Endothelial cell (in vitro differentiated cells): ENCODE measurements around the gene LIPJ. TPM values are rescaled to one million over a fixed set of nuclear protein-coding genes. Genes with fewer than 3 reads are reported as not detected.

Experiments
- DNase-seq: peaks from one replicate; pipeline ENCODE4 v3.0.0; 2021; ENCODE audit warnings: low spot score
- H3K27ac Mint-ChIP-seq: one replicate; pipeline ENCODE4 v1.8.0; 2021; ENCODE audit warnings: mixed read lengths, inconsistent platforms; ENCODE audit not compliant: unreplicated experiment
- H3K27me3 Mint-ChIP-seq: one replicate; pipeline ENCODE4 v1.8.0; 2021; ENCODE audit warnings: mild to moderate bottlenecking, moderate library complexity, mixed read lengths, inconsistent platforms; ENCODE audit not compliant: unreplicated experiment
- H3K36me3 Mint-ChIP-seq: one replicate; pipeline ENCODE4 v1.8.0; 2021; ENCODE audit warnings: mild to moderate bottlenecking, low read depth, mixed read lengths, inconsistent platforms; ENCODE audit not compliant: unreplicated experiment
- H3K4me1 Mint-ChIP-seq: one replicate; pipeline ENCODE4 v1.8.0; 2021; ENCODE audit warnings: mild to moderate bottlenecking, mixed read lengths, inconsistent platforms; ENCODE audit not compliant: unreplicated experiment
- H3K4me3 Mint-ChIP-seq: one replicate; pipeline ENCODE4 v1.8.0; 2021; ENCODE audit warnings: mild to moderate bottlenecking, mixed read lengths, inconsistent platforms; ENCODE audit not compliant: unreplicated experiment
- H3K9me3 Mint-ChIP-seq: one replicate; pipeline ENCODE4 v1.8.0; 2021; ENCODE audit warnings: mixed read lengths, inconsistent platforms; ENCODE audit not compliant: unreplicated experiment
- CTCF ChIP-seq: fragments of 200-600 bp; sonication (generic); IDR thresholded peaks from one replicate; pipeline ENCODE4 v1.5.0; 2021; ENCODE audit warnings: antibody characterized with exemption; ENCODE audit not compliant: unreplicated experiment
- total RNA-seq: library from RNA; stranded (reverse); fragmentation: NEBNext Ultra II Directional; extraction: Animal tissue kit (Norgen Biotek cat#: 25700); gene quantifications from one replicate; pipeline ENCODE4 v1.2.1, GENCODE V29; 2021; ENCODE audit not compliant: unreplicated experiment

LIPJ gene
- total RNA-seq, 1 donor from 2014 or later, result not detected

- no peak for DNase-seq
- Mint-ChIP-seq H3K4me1 (no peaks in the 10 kb centered on the region), H3K4me3 (no peak overlapping the region), H3K36me3 (no peaks in the 10 kb centered on the region), H3K9me3 (no peaks in the 10 kb centered on the region), H3K27me3 (no peaks in the 10 kb centered on the region), H3K27ac (no peak overlapping the region)
- TF ChIP-seq CTCF, result no peak
Observed at GRCh38 chr10:88623835-88624234, 37.3 kb downstream of the LIPJ start.

GRCh38 chr10:88624840-88625239 lies 38.3 kb downstream of the LIPJ start:
- no peak overlapping the region for H3K27ac Mint-ChIP-seq
- H3K4me3 Mint-ChIP-seq, result no peak overlapping the region
- no peaks in the 10 kb centered on the region for H3K36me3 Mint-ChIP-seq
- no peak for DNase-seq
- no peaks in the 10 kb centered on the region for H3K4me1 Mint-ChIP-seq
- no peak for TF ChIP-seq CTCF
- no peaks in the 10 kb centered on the region for H3K9me3 Mint-ChIP-seq
- no peaks in the 10 kb centered on the region for H3K27me3 Mint-ChIP-seq

GRCh38 chr10:88640186-88640585 lies 53.6 kb downstream of the LIPJ start:
- Mint-ChIP-seq H3K4me3 (no peak overlapping the region), H3K4me1 (no peaks in the 10 kb centered on the region), H3K9me3 (no peaks in the 10 kb centered on the region), H3K27me3 (peaks cover 2% of the 10 kb centered on the region), H3K36me3 (peaks cover 3% of the 10 kb centered on the region), H3K27ac (no peak overlapping the region)
- DNase-seq, result no peak
- no peak for TF ChIP-seq CTCF

GRCh38 chr10:88642209-88642608 lies 55.6 kb downstream of the LIPJ start:
- no peak for TF ChIP-seq CTCF
- H3K4me3 Mint-ChIP-seq, result no peak overlapping the region
- no peaks in the 10 kb centered on the region for H3K4me1 Mint-ChIP-seq
- peaks cover 3% of the 10 kb centered on the region for H3K36me3 Mint-ChIP-seq
- no peak for DNase-seq
- H3K9me3 Mint-ChIP-seq, result no peaks in the 10 kb centered on the region
- H3K27ac Mint-ChIP-seq, result no peak overlapping the region
- H3K27me3 Mint-ChIP-seq, result no peaks in the 10 kb centered on the region

- no peak for DNase-seq
- Mint-ChIP-seq H3K4me1 (no peaks in the 10 kb centered on the region), H3K36me3 (peaks cover 3% of the 10 kb centered on the region), H3K27ac (no peak overlapping the region), H3K27me3 (no peaks in the 10 kb centered on the region), H3K4me3 (no peak overlapping the region), H3K9me3 (no peaks in the 10 kb centered on the region)
- TF ChIP-seq CTCF, result no peak
Observed at GRCh38 chr10:88642963-88643362, 56.4 kb downstream of the LIPJ start.
